ENCODE measurements around the gene ENTPD3.
"Not testable (repeated sequence)": the region's sequence is repeated elsewhere in the genome, so short reads cannot be mapped to it uniquely, and the experiment has no call there.

The ENTPD3 gene

DNA sequence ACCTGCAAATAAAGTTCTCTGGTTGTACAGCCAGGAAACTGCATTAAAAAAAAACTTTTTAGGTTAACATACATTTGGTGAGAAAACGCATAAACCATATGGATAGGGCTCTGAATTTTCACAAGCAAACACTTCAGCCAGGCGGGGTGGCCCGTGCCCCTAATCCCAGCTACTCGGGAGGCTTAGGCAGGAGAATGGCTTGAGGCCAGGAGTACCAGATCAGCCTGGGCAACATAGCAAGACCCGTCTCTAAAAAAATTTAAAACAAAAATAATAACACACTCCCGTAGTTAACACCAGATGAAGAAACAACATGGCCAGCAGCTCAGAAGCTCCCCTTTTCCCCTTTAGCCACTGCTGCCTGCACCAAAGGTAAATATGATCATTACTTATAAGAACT lies 66.9 kb downstream of the ENTPD3 start:
- TF ChIP-seq, protein P1, sequence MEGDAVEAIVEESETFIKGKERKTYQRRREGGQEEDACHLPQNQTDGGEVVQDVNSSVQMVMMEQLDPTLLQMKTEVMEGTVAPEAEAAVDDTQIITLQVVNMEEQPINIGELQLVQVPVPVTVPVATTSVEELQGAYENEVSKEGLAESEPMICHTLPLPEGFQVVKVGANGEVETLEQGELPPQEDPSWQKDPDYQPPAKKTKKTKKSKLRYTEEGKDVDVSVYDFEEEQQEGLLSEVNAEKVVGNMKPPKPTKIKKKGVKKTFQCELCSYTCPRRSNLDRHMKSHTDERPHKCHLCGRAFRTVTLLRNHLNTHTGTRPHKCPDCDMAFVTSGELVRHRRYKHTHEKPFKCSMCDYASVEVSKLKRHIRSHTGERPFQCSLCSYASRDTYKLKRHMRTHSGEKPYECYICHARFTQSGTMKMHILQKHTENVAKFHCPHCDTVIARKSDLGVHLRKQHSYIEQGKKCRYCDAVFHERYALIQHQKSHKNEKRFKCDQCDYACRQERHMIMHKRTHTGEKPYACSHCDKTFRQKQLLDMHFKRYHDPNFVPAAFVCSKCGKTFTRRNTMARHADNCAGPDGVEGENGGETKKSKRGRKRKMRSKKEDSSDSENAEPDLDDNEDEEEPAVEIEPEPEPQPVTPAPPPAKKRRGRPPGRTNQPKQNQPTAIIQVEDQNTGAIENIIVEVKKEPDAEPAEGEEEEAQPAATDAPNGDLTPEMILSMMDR (IDR thresholded peaks at IDR 0.05; ENCODE audit: borderline replicate concordance, control extremely low read depth, extremely low read depth, insufficient read depth, missing control alignments), result no peak
- no peak for DNase-seq (ENCODE audit: low spot score)
- in situ Hi-C loops (cut with MboI; ENCODE audit: low sequenced_read_pairs, unreplicated experiment), result no loop called here

DNA sequence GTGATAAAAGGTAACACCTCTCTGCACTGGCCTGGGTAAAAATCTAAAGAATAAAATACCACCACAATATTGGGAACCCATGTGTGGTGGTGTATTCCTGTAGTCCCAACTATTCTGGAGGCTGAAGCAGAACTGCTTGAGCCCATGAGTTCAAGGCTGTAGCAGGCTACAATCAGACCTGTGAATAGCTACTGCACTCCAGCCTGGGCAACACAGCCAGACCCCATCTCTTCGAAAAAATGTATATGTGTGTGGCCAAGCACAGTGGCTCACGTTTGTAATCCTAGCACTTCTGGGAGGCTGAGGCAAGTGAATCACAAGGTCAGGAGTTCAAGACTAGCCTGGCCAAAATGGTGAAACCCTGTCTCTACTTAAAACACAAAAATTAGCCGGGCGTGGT lies 68.3 kb downstream of the ENTPD3 start:
- TF ChIP-seq, protein P1 (IDR thresholded peaks at IDR 0.05; ENCODE audit: borderline replicate concordance, control extremely low read depth, extremely low read depth, insufficient read depth, missing control alignments), result no peak
- in situ Hi-C loops (cut with MboI; ENCODE audit: low sequenced_read_pairs, unreplicated experiment), result no loop called here
- DNase-seq (ENCODE audit: low spot score), result no peak

DNA sequence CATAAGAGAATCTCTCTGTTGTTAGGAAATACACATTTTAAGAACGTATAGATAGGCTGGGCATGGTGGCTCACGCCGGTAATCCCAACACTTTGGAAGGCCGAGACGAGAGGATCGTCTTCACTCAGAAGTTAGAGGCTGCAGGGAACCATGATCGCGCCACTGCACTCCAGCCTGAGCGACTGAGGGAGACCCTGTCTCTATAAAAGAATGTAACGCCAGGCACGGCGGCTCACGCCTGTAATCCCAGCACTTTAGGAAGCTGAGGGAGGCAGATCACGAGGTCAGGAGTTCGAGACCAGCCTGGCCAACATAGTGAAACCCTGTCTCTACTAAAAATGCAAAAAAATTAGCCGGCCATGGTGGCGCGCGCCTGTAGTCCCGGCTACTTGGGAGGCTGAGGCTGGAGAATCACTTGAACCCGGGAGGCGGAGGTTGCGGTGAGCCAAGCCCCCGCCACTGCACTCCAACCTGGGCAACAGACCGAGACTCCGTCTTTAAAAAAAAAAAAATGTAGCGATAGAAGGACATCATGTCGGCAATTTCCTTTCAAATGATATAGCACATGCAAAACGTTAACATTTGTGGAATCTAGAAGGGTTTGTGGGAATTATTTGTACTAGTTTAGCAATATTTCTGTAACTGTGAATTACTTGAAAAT lies 69.4 kb downstream of the ENTPD3 start:
- no peak for DNase-seq (ENCODE audit: low spot score)
- in situ Hi-C loops (cut with MboI; ENCODE audit: low sequenced_read_pairs, unreplicated experiment), result no loop called here
- TF ChIP-seq, protein P1 (IDR thresholded peaks at IDR 0.05; ENCODE audit: borderline replicate concordance, control extremely low read depth, extremely low read depth, insufficient read depth, missing control alignments), result no peak

DNA sequence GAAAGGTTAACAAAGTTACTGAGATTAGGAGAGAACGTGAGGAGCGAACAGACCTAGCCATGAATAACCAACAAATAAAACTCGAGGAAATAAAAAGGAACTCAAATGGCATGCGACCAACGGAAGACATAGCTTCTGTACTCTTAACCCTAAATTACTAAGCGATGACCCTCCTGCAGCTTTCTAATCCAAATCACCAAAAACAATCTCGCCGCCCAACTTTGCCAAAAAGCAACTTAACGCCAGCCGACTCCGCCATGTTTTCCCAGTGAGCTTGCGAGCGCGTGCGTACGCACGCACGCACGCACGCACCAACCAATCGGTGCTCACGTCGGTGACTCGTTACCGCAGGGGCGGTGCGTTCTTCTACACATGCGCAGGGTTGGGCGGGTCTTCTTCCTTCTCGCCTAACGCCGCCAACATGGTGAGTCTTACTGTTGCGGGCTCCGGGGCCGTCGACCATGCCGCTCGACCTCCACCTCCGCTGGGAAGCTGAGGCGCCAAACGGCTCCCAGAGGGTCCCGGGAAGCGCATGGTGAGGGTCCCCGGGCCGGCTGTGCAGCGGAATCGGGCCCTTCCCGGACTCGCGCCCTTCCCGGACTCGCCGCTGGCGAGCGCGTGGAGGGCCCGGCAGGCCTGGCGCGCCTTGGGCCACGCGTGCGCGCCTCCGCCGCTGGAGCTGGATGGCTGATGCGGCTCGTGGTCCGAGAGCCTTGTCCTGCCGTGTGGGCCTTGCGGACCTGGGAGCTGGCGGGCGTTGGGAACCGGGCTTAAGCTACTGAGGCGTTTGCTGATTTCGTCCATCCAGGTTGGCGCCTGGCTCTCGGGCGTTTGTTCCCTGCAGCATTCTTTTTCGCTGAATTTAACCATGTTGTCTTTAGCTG lies 70.2 kb downstream of the ENTPD3 start, which contains the start of gene RPL14:
Gene RPL14 (plus strand): TSS at position 400 of the 884 bp plus-strand sequence. CDS start 133 bp downstream, at position 533.
- in situ Hi-C loops (cut with MboI; ENCODE audit: low sequenced_read_pairs, unreplicated experiment), result no loop called here
- DNase-seq (ENCODE audit: low spot score), result peak; percentile 94
- TF ChIP-seq, protein P1 (IDR thresholded peaks at IDR 0.05; ENCODE audit: borderline replicate concordance, control extremely low read depth, extremely low read depth, insufficient read depth, missing control alignments), result no peak

DNA sequence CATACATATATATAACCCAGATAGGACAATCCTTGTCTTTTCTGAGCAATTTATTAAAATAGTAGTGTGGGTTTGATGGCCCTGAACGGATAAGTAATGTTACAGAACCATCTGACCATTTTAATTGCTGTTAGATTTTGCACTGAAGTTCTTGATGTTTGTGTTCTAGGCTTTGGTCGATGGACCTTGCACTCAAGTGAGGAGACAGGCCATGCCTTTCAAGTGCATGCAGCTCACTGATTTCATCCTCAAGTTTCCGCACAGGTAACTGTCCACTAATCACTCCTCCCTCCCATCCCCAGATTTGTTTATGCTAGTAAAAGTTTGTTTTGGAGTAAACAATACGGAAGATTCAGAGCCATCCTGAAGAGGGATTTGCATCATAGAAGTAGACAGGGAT lies 71.5 kb downstream of the ENTPD3 start:
- in situ Hi-C loops (cut with MboI; ENCODE audit: low sequenced_read_pairs, unreplicated experiment), result no loop called here
- TF ChIP-seq, protein P1 (IDR thresholded peaks at IDR 0.05; ENCODE audit: borderline replicate concordance, control extremely low read depth, extremely low read depth, insufficient read depth, missing control alignments), result no peak
- DNase-seq (ENCODE audit: low spot score), result no peak

DNA sequence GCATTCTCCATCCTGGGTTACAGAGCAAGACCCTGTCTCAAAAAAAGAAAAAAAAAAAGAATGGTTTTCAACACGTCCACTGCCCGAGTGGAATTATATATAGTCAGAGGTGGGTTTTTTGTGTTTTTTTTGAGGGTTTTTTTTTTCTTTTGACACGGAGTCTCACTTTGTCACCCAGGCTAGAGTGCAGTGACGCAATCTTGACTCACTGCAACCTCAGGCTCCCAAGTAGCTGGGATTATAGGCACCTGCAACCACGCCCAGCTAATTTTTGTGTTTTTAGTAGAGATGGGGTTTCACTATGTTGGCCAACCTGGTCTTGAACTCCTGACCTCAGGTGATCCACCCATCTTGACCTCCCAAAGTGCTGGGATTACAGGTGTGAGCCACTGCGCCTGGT lies 73.5 kb downstream of the ENTPD3 start:
- in situ Hi-C loops (cut with MboI; ENCODE audit: low sequenced_read_pairs, unreplicated experiment); DNase-seq (ENCODE audit: low spot score): not testable (repeated sequence)

DNA sequence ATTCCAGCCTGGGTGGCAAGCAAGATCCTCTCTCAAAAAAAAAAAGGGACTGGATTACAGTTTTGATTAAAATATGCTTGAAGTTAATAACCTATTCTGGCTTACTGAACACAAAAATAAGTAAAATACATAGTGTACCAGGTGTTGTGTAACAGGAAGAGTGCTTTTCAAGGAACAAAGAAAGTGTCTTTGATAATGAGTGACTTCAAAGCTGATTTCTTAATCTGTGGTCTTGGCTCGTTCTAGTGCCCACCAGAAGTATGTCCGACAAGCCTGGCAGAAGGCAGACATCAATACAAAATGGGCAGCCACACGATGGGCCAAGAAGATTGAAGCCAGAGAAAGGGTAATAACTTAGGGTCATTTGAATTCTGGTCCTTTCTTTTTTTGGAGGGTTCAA lies 74.2 kb downstream of the ENTPD3 start:
- in situ Hi-C loops (cut with MboI; ENCODE audit: low sequenced_read_pairs, unreplicated experiment), result no loop called here
- TF ChIP-seq, protein P1 (IDR thresholded peaks at IDR 0.05; ENCODE audit: borderline replicate concordance, control extremely low read depth, extremely low read depth, insufficient read depth, missing control alignments), result no peak
- no peak for DNase-seq (ENCODE audit: low spot score)

DNA sequence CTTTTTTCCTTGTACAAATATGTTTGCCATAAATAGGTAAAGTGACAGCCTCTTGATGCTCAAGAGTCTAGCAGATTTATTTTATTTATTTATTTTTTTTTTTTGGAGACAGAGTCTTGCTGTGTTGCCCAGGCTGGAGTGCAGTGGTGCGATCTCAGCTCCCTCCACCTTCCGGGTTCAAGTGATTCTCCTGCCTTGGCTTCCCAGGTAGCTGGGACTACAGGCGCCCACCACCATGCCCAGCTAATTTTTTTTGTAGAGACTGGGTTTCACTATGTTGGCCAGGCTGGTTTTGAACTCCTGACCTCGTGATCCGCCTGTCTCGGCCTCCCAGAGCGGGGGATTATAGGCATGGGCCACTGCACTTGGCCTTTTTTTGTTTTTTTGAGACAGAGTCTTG lies 75.9 kb downstream of the ENTPD3 start:
- in situ Hi-C loops (cut with MboI; ENCODE audit: low sequenced_read_pairs, unreplicated experiment), result not testable (repeated sequence)

More for the DNA sequence above, 75.9 kb downstream of the ENTPD3 start:
- DNase-seq (ENCODE audit: low spot score), result not testable (repeated sequence)

Data from GM13976 (cell line).